Stomach (tissue), 4 donors: Measurements from ENCODE around the gene RNF32.
"Not testable (repeated sequence)": the region's sequence is repeated elsewhere in the genome, so short reads cannot be mapped to it uniquely, and the experiment has no call there.

ENCODE experiments used
- POLR2A ChIP-seq, 4 donors: fragments of 450-650 bp; IDR thresholded peaks; one replicate each; pipeline ENCODE4 v1.6.1; 2016; ENCODE audit warnings: antibody characterized with exemption in 4 of 4, control low read depth in 2 of 4, mild to moderate bottlenecking in 1 of 4, moderate library complexity in 1 of 4
- POLR2AphosphoS5 ChIP-seq, 3 donors: sonication (generic); formaldehyde crosslinking; IDR thresholded peaks; one replicate each; pipeline ENCODE4 v1.6.1; 2016; ENCODE audit warnings: antibody characterized with exemption in 3 of 3
- TF ChIP-seq, protein P1 (sequence below), 7 experiments: fragments of 450-650 bp in 4 of 7; fragments of 200-600 bp in 3 of 7; sonication (generic) in 3 of 7; IDR thresholded peaks; one replicate each; pipeline ENCODE4 v1.5.1; 2016 to 2019; ENCODE audit warnings: antibody characterized with exemption in 7 of 7, control low read depth in 2 of 7, mild to moderate bottlenecking in 1 of 7

DNA sequence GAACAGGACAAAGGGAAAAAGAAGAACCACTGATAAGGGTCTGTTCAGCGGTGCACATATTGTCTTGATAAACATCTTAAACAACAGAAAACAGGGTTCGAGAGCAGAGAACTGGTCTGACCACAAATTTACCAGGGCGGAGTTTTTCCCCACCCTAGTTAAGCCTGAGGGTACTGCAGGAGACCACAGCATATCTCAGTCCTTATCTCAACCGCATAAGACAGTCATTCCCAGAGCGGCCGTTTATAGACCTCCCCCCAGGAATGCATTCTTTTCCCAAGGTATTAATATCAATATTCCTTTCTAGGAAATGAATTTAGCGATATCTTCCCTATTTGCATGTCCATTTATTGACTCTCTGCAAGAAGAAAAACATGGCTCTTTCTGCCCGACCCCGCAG is 56.7 kb downstream of the RNF32 start:
- TF ChIP-seq, protein P1, sequence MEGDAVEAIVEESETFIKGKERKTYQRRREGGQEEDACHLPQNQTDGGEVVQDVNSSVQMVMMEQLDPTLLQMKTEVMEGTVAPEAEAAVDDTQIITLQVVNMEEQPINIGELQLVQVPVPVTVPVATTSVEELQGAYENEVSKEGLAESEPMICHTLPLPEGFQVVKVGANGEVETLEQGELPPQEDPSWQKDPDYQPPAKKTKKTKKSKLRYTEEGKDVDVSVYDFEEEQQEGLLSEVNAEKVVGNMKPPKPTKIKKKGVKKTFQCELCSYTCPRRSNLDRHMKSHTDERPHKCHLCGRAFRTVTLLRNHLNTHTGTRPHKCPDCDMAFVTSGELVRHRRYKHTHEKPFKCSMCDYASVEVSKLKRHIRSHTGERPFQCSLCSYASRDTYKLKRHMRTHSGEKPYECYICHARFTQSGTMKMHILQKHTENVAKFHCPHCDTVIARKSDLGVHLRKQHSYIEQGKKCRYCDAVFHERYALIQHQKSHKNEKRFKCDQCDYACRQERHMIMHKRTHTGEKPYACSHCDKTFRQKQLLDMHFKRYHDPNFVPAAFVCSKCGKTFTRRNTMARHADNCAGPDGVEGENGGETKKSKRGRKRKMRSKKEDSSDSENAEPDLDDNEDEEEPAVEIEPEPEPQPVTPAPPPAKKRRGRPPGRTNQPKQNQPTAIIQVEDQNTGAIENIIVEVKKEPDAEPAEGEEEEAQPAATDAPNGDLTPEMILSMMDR (IDR thresholded peaks at IDR 0.05), result not testable (repeated sequence)
- not testable (repeated sequence) for TF ChIP-seq POLR2AphosphoS5, POLR2A (IDR thresholded peaks at IDR 0.05)
